IMR-90 (cell line): ENCODE results near the gene S100A12.

ENCODE experiments used
- BHLHE40 ChIP-seq: fragments of 150-350 bp; IDR thresholded peaks from 2 replicates; pipeline ENCODE4 v1.6.1; 2016; ENCODE audit warnings: mild to moderate bottlenecking, low read depth, low read length
- CEBPB ChIP-seq: IDR thresholded peaks from 2 replicates; pipeline ENCODE4 v1.6.1; 2012; ENCODE audit warnings: low read depth, low read length, improper control_type of control experiment
- CHD1 ChIP-seq: IDR thresholded peaks from 2 replicates; pipeline ENCODE4 v1.6.1; 2012; ENCODE audit warnings: low read depth, low read length, improper control_type of control experiment
- CTCF ChIP-seq: conservative IDR thresholded peaks from 2 replicates; pipeline ENCODE4 v1.5.1; 2012; ENCODE audit warnings: mild to moderate bottlenecking, low read depth, low read length, improper control_type of control experiment
- FOS ChIP-seq: fragments of 150-350 bp; IDR thresholded peaks from 2 replicates; pipeline ENCODE4 v1.6.1; 2016; ENCODE audit warnings: low read depth, low read length
- MAFK ChIP-seq: IDR thresholded peaks from 2 replicates; pipeline ENCODE4 v1.6.1; 2012; ENCODE audit warnings: low read depth, low read length, improper control_type of control experiment
- NFE2L2 ChIP-seq: fragments of 150-350 bp; IDR thresholded peaks from 2 replicates; pipeline ENCODE4 v1.6.1; 2016; ENCODE audit warnings: low read depth, mild to moderate bottlenecking, low read length
- POLR2A ChIP-seq: IDR thresholded peaks from 2 replicates; pipeline ENCODE4 v1.6.1; 2012; ENCODE audit warnings: mild to moderate bottlenecking, low read depth, low read length
- RAD21 ChIP-seq: IDR thresholded peaks from 2 replicates; pipeline ENCODE4 v1.6.1; 2012; ENCODE audit warnings: low read length, improper control_type of control experiment
- RFX5 ChIP-seq: IDR thresholded peaks from 2 replicates; pipeline ENCODE4 v1.8.0; 2012; ENCODE audit warnings: low read depth, mild to moderate bottlenecking, low read length, moderate library complexity
- SMC3 ChIP-seq: fragments of 150-350 bp; IDR thresholded peaks from 2 replicates; pipeline ENCODE4 v1.6.1; 2016; ENCODE audit warnings: low read depth, mild to moderate bottlenecking, antibody characterized with exemption, low read length, moderate library complexity
- USF2 ChIP-seq: fragments of 150-350 bp; IDR thresholded peaks from 2 replicates; pipeline ENCODE4 v1.6.1; 2017; ENCODE audit warnings: mild to moderate bottlenecking, antibody characterized with exemption, low read length, low read depth

DNA sequence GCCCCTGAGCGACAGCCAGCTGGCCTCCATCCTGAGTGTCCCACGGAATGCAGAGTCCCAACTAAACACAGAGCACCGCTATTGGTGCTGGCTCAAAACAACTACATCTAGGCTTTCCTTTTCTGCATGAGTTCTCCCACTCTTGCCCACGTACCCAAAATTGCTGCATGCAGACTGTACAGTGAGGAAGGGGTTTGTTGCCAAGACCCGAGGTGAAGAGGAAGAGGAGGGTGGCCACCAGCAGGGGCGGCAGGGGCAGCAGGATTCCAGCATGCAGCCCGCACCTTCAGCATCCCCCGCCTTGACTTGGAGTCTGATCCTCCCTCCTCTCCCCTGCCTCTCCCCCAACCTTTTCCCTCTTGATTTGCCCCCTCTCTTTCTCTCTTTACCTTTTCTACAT, 9.7 kb downstream of the S100A12 start:
- TF ChIP-seq CTCF, result no peak
- TF ChIP-seq RFX5, result no peak
- TF ChIP-seq USF2, result no peak
- TF ChIP-seq CEBPB, result no peak
- no peak for TF ChIP-seq BHLHE40
- no peak for TF ChIP-seq NFE2L2
- no peak for TF ChIP-seq RAD21
- TF ChIP-seq SMC3, result no peak
- TF ChIP-seq POLR2A, result no peak
- TF ChIP-seq CHD1, result no peak
- TF ChIP-seq FOS, result no peak
- TF ChIP-seq MAFK, result no peak
